K562 (cell line): ENCODE measurements around the gene CORT. TPM values are rescaled to one million over a fixed set of nuclear protein-coding genes. Genes with fewer than 3 reads are reported as not detected.

Experiments
- HNRNPK ChIP-seq: fragments of 200-400 bp; formaldehyde crosslinking; IDR thresholded peaks from one replicate; pipeline ENCODE4 v1.6.1; 2018; ENCODE audit warnings: mild to moderate bottlenecking, low read depth, low read length; ENCODE audit not compliant: poor library complexity, severe bottlenecking
- PURB ChIP-seq: sonication (generic); formaldehyde crosslinking; IDR thresholded peaks from 2 replicates; pipeline ENCODE4 v1.9.0; 2021; ENCODE audit warnings: low read depth, mild to moderate bottlenecking, missing genetic modification reagents
- RAD21 ChIP-seq, 2 experiments: fragments of 250-450 bp in 1 of 2; fragments of 450-650 bp in 1 of 2; sonication (Bioruptor Pico) in 1 of 2; formaldehyde crosslinking in 1 of 2; IDR thresholded peaks in 1 of 2; conservative IDR thresholded peaks in 1 of 2; 2 replicates each; pipeline versions ENCODE4 v1.4.0 to v1.8.0; 2020 to 2022; ENCODE audit warnings: mild to moderate bottlenecking in 2 of 2, moderate library complexity in 1 of 2
- SP2 ChIP-seq: IDR thresholded peaks from 2 replicates; pipeline ENCODE4 v1.6.1; 2011; ENCODE audit warnings: mild to moderate bottlenecking, low read depth, low read length, moderate library complexity; ENCODE audit not compliant: poor library complexity, severe bottlenecking; ENCODE audit errors: extremely low read depth
- TCF3 ChIP-seq: sonication (generic); formaldehyde crosslinking; IDR thresholded peaks from 2 replicates; pipeline ENCODE4 v1.4.0; 2020; ENCODE audit warnings: mild to moderate bottlenecking, missing genetic modification reagents
- TOE1 ChIP-seq, 2 experiments: fragments of 450-650 bp in 1 of 2; sonication (generic) in 1 of 2; formaldehyde crosslinking in 1 of 2; IDR thresholded peaks; 2 replicates each; pipeline versions ENCODE4 v1.7.1 to v1.8.0; 2016 to 2022; ENCODE audit warnings: borderline replicate concordance in 2 of 2, mild to moderate bottlenecking in 2 of 2, antibody characterized with exemption in 1 of 2, inconsistent platforms in 1 of 2, low read depth in 1 of 2, missing genetic modification reagents in 1 of 2, moderate library complexity in 1 of 2
- ZNF431 ChIP-seq: sonication (generic); formaldehyde crosslinking; IDR thresholded peaks from 2 replicates; pipeline ENCODE4 v1.8.0; 2022; ENCODE audit warnings: mild to moderate bottlenecking, missing genetic modification reagents
- ZNF707 ChIP-seq: fragments of 250-450 bp; sonication (Bioruptor Pico); conservative IDR thresholded peaks from 2 replicates; pipeline ENCODE4 v1.8.0; 2022; ENCODE audit warnings: inconsistent platforms, mild to moderate bottlenecking, moderate library complexity
- ZZZ3 ChIP-seq: fragments of 450-650 bp; IDR thresholded peaks from 2 replicates; pipeline ENCODE4 v1.6.1; 2016; ENCODE audit warnings: antibody characterized with exemption, mild to moderate bottlenecking, moderate library complexity
- polyA plus RNA-seq, 8 experiments: library from polyadenylated mRNA; depleted of rRNA in 4 of 8; stranded (reverse) in 5 of 8; unstranded in 3 of 8; fragments of >200 nt; fragmentation: Nextera tagmentation in 2 of 8; fragmentation: Illumina TruSeq in 1 of 8; extraction: Ambion mirVana in 2 of 8; extraction: Trizol in 1 of 8; gene quantifications; 2 replicates each; pipeline versions ENCODE4 v1.2.1 to v1.2.3, GENCODE V29; 2011 to 2014; ENCODE audit warnings: inconsistent platforms in 1 of 8, missing spikeins in 1 of 8
- total RNA-seq, 7 experiments: library from RNA; depleted of rRNA in 6 of 7; stranded (reverse); fragments of >200 nt in 6 of 7; fragmentation: Illumina TruSeq in 2 of 7; extraction: Trizol in 2 of 7; gene quantifications; 2 replicates each; pipeline versions ENCODE4 v1.2.1 to v1.2.3, GENCODE V29; 2011 to 2021; ENCODE audit warnings: low replicate concordance in 1 of 7
- TF ChIP-seq, protein P1 (sequence below): fragments of 250-450 bp; sonication (Bioruptor Pico); IDR thresholded peaks from 2 replicates; pipeline ENCODE4 v1.5.0; 2021; ENCODE audit warnings: mild to moderate bottlenecking, borderline replicate concordance
- TF ChIP-seq, protein P2 (sequence below): fragments of 250-450 bp; sonication (Bioruptor Pico); IDR thresholded peaks from 2 replicates; pipeline ENCODE4 v1.4.0; 2020; ENCODE audit warnings: mild to moderate bottlenecking

Gene CORT
- total and polyA plus RNA-seq, 9 of the 15 experiments (the other 6 are each of a cell fraction or from before 2014, with no cell fraction given): 0.08 to 0.54 (median 0.13) TPM; not detected in 5

DNA sequence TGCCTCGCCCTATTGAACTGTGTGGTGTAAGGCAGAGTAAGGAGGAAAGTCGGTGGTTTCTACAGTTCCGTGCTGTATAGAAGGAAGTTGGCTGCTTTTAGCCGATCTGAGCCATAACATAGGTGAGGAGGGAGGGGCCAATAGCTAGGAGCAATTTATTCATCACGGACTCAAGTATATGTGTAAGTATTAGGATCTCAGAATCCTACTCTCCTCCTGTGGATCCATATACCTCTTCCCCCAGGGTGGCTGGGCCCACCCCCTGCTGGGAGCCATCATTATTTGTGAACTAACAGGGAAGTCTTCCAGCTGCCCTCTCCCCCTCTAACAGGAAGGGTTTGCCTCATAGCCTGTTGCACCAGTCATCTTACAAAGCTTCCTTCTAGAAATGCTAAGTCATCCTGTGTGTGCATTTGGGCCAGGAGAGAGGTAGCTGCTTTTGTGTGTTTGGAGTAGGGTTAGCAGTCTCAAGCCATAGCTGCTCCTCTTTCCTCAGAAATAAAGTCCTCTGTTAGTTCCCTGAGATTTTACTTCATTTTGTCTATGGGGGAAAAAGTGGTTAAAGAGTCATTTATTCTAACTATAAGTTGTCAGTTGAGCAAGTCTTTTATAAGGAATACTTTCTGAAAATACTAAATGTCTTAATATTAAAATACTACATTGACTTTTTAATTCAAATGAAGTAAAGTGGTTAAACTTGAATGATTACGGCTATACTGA lies 34.5 kb upstream of the CORT start (continued):
- TF ChIP-seq, protein P1, sequence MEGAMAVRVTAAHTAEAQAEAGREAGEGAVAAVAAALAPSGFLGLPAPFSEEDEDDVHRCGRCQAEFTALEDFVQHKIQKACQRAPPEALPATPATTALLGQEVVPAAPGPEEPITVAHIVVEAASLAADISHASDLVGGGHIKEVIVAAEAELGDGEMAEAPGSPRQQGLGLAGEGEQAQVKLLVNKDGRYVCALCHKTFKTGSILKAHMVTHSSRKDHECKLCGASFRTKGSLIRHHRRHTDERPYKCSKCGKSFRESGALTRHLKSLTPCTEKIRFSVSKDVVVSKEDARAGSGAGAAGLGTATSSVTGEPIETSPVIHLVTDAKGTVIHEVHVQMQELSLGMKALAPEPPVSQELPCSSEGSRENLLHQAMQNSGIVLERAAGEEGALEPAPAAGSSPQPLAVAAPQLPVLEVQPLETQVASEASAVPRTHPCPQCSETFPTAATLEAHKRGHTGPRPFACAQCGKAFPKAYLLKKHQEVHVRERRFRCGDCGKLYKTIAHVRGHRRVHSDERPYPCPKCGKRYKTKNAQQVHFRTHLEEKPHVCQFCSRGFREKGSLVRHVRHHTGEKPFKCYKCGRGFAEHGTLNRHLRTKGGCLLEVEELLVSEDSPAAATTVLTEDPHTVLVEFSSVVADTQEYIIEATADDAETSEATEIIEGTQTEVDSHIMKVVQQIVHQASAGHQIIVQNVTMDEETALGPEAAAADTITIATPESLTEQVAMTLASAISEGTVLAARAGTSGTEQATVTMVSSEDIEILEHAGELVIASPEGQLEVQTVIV (CRISPR knock-in tag): no peak
- TF ChIP-seq ZZZ3: no peak; the same call in 1 of the 2 replicates
- no peak for TF ChIP-seq PURB (CRISPR knock-in tag)
- TF ChIP-seq TOE1 (IDR thresholded peaks at IDR 0.05; ENCODE audit: borderline replicate concordance): peak; percentile 51; the same call in 1 of the 2 replicates
- TF ChIP-seq TOE1 (CRISPR knock-in tag; IDR thresholded peaks at IDR 0.05; ENCODE audit: borderline replicate concordance, low read depth): no peak
- no peak for TF ChIP-seq ZNF707 (CRISPR knock-in tag)
- no peak; the same call in 1 of the 2 replicates for TF ChIP-seq TCF3 (CRISPR knock-in tag)
- TF ChIP-seq, protein P2, sequence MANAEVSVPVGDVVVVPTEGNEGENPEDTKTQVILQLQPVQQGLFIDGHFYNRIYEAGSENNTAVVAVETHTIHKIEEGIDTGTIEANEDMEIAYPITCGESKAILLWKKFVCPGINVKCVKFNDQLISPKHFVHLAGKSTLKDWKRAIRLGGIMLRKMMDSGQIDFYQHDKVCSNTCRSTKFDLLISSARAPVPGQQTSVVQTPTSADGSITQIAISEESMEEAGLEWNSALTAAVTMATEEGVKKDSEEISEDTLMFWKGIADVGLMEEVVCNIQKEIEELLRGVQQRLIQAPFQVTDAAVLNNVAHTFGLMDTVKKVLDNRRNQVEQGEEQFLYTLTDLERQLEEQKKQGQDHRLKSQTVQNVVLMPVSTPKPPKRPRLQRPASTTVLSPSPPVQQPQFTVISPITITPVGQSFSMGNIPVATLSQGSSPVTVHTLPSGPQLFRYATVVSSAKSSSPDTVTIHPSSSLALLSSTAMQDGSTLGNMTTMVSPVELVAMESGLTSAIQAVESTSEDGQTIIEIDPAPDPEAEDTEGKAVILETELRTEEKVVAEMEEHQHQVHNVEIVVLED (CRISPR knock-in tag): no peak
- TF ChIP-seq RAD21 (CRISPR knock-in tag; conservative IDR thresholded peaks at IDR 0.05 in 1 of 2, IDR thresholded peaks at IDR 0.05 in 1 of 2): peak; percentile 12 to 27; a peak in 1 of 4 replicates
- TF ChIP-seq ZNF431 (CRISPR knock-in tag): no peak
- TF ChIP-seq SP2: no peak
- no peak for TF ChIP-seq HNRNPK
